HepG2 (cell line): ENCODE data around the gene IQCE. TPM values are rescaled to one million over a fixed set of nuclear protein-coding genes. Genes with fewer than 3 reads are reported as not detected.

Source experiments
- ATAD3A ChIP-seq: sonication (generic); formaldehyde crosslinking; IDR thresholded peaks from 2 replicates; pipeline ENCODE4 v1.4.0; 2020; ENCODE audit warnings: missing genetic modification reagents
- BRD4 ChIP-seq: sonication (generic); formaldehyde crosslinking; IDR thresholded peaks from 2 replicates; pipeline ENCODE4 v1.4.0; 2020; ENCODE audit warnings: missing genetic modification reagents
- CTCF ChIP-seq: sonication (generic); formaldehyde crosslinking; IDR thresholded peaks from 2 replicates; pipeline ENCODE4 v1.5.0; 2020; ENCODE audit warnings: mild to moderate bottlenecking, missing genetic modification reagents, moderate library complexity
- HMGA1 ChIP-seq: sonication (generic); formaldehyde crosslinking; conservative IDR thresholded peaks from 2 replicates; pipeline ENCODE4 v1.4.0; 2020; ENCODE audit warnings: missing genetic modification reagents
- HNRNPL ChIP-seq: fragments of 200-400 bp; formaldehyde crosslinking; IDR thresholded peaks from 2 replicates; pipeline ENCODE4 v1.6.1; 2017; ENCODE audit warnings: mild to moderate bottlenecking, low read depth, low read length
- NFE2 ChIP-seq: sonication (generic); formaldehyde crosslinking; IDR thresholded peaks from 2 replicates; pipeline ENCODE4 v1.4.0; 2020; ENCODE audit warnings: missing genetic modification reagents
- RXRA ChIP-seq: sonication (generic); formaldehyde crosslinking; IDR thresholded peaks from 2 replicates; pipeline ENCODE4 v1.5.1; 2020; ENCODE audit warnings: missing genetic modification reagents
- STAT5B ChIP-seq: sonication (generic); formaldehyde crosslinking; IDR thresholded peaks from 2 replicates; pipeline ENCODE4 v1.4.0; 2020; ENCODE audit warnings: missing genetic modification reagents
- TBL1XR1 ChIP-seq: fragments of 150-350 bp; IDR thresholded peaks from 2 replicates; pipeline ENCODE4 v1.6.1; 2014; ENCODE audit warnings: borderline replicate concordance, low read length; ENCODE audit not compliant: partially characterized antibody
- YEATS2 ChIP-seq: sonication (generic); formaldehyde crosslinking; IDR thresholded peaks from 2 replicates; pipeline ENCODE4 v1.4.0; 2020; ENCODE audit warnings: missing genetic modification reagents, borderline replicate concordance
- ZBTB40 ChIP-seq, 2 experiments: fragments of 450-650 bp in 1 of 2; sonication (generic) in 1 of 2; formaldehyde crosslinking in 1 of 2; IDR thresholded peaks; 2 replicates each; pipeline versions ENCODE4 v1.6.1 to v1.8.0; 2016 to 2022; ENCODE audit warnings: antibody characterized with exemption in 1 of 2, mild to moderate bottlenecking in 1 of 2, missing genetic modification reagents in 1 of 2
- ZFP90 ChIP-seq: sonication (generic); formaldehyde crosslinking; IDR thresholded peaks from 2 replicates; pipeline ENCODE4 v1.8.0; 2022; ENCODE audit warnings: missing genetic modification reagents, mild to moderate bottlenecking, inconsistent platforms, borderline replicate concordance
- ZNF343 ChIP-seq: sonication (generic); formaldehyde crosslinking; IDR thresholded peaks from 2 replicates; pipeline ENCODE4 v1.4.0; 2020; ENCODE audit warnings: mild to moderate bottlenecking, missing genetic modification reagents
- ZNF350 ChIP-seq: sonication (generic); formaldehyde crosslinking; IDR thresholded peaks from 2 replicates; pipeline ENCODE4 v1.4.0; 2020; ENCODE audit warnings: mild to moderate bottlenecking, low read depth, missing genetic modification reagents, borderline replicate concordance
- ZNF460 ChIP-seq: sonication (generic); formaldehyde crosslinking; IDR thresholded peaks from 2 replicates; pipeline ENCODE4 v1.5.1; 2020; ENCODE audit warnings: missing genetic modification reagents, mild to moderate bottlenecking, borderline replicate concordance
- ZNF576 ChIP-seq: sonication (generic); formaldehyde crosslinking; IDR thresholded peaks from 2 replicates; pipeline ENCODE4 v1.4.0; 2020; ENCODE audit warnings: mild to moderate bottlenecking, missing genetic modification reagents
- ZNF674 ChIP-seq: sonication (generic); formaldehyde crosslinking; IDR thresholded peaks from 2 replicates; pipeline ENCODE4 v1.5.0; 2020; ENCODE audit warnings: low read depth, mild to moderate bottlenecking, missing genetic modification reagents
- ZNF790 ChIP-seq: sonication (generic); formaldehyde crosslinking; IDR thresholded peaks from 2 replicates; pipeline ENCODE4 v1.8.0; 2022; ENCODE audit warnings: missing genetic modification reagents, mild to moderate bottlenecking, borderline replicate concordance
- polyA plus RNA-seq, 8 experiments: library from polyadenylated mRNA; depleted of rRNA in 3 of 8; stranded (reverse) in 7 of 8; unstranded in 1 of 8; fragments of >200 nt; fragmentation: Illumina TruSeq in 4 of 8; extraction: Trizol in 4 of 8; gene quantifications; 2 replicates each; pipeline versions ENCODE4 v1.2.1 to v1.2.3, GENCODE V29; 2011 to 2016; ENCODE audit warnings: low read depth in 4 of 8, missing spikeins in 1 of 8, mixed read lengths in 1 of 8; ENCODE audit not compliant: insufficient read depth in 1 of 8
- total RNA-seq, 5 experiments: library from RNA; depleted of rRNA; stranded (reverse); fragments of >200 nt; fragmentation: Illumina TruSeq; extraction: Trizol; gene quantifications; 2 replicates each; pipeline ENCODE4 v1.2.3, GENCODE V29; 2016; ENCODE audit warnings: low read depth in 1 of 5

The IQCE gene
- total and polyA plus RNA-seq, 2 of the 13 experiments (the other 11 are each of a cell fraction or from before 2014, with no cell fraction given), result 1.5 to 2.5 TPM

- TF ChIP-seq ZBTB40 (IDR thresholded peaks at IDR 0.05), result no peak
- TF ChIP-seq ZBTB40 (CRISPR knock-in tag; IDR thresholded peaks at IDR 0.05), result no peak; the same call in 1 of the 2 replicates
- peak; percentile 80; the same call in 1 of the 2 replicates for TF ChIP-seq ZNF350 (CRISPR knock-in tag)
- TF ChIP-seq CTCF, result peak; percentile 19; the same call in 1 of the 2 replicates
- no peak for TF ChIP-seq ZNF674 (CRISPR knock-in tag)
- TF ChIP-seq HMGA1 (CRISPR knock-in tag), result no peak
- 0 out of 2 replicates have a peak, but pooled peaks have one; percentile 43 for TF ChIP-seq ZNF576 (CRISPR knock-in tag)
- TF ChIP-seq NFE2 (CRISPR knock-in tag), result no peak
- peak; percentile 79 for TF ChIP-seq ZFP90 (CRISPR knock-in tag)
- TF ChIP-seq ZNF343 (CRISPR knock-in tag), result 0 out of 2 replicates have a peak, but pooled peaks have one; percentile 73
- peak; percentile 26; the same call in 1 of the 2 replicates for TF ChIP-seq ZNF460 (CRISPR knock-in tag)
- TF ChIP-seq TBL1XR1, result no peak
- TF ChIP-seq ZNF790 (CRISPR knock-in tag), result no peak
- peak; percentile 98 for TF ChIP-seq HNRNPL
- TF ChIP-seq STAT5B, result no peak
- peak; percentile 89 for TF ChIP-seq BRD4 (CRISPR knock-in tag)
- peak; percentile 92 for TF ChIP-seq RXRA (CRISPR knock-in tag)
- no peak for TF ChIP-seq ATAD3A
- peak; percentile 60 for TF ChIP-seq YEATS2 (CRISPR knock-in tag)
Observed at GRCh38 chr7:2622869-2623697, 64.3 kb downstream of the IQCE start (continued).
